Posterior cingulate gyrus (tissue), 11 donors: Measurements from ENCODE around the gene ZSWIM9.

Experiments used
- DNase-seq, 10 donors: peaks; one replicate each; pipeline versions ENCODE4 v3.0.0 to v3.0.0-alpha.2; 2020 to 2021; ENCODE audit warnings: mixed read lengths in 3 of 10
- intact Hi-C: fragments of 100-400 bp; cut with DNase I; formaldehyde crosslinking; loops from one replicate; pipeline ENCODE4 v1.15.1; 2023

Gene ZSWIM9

DNA sequence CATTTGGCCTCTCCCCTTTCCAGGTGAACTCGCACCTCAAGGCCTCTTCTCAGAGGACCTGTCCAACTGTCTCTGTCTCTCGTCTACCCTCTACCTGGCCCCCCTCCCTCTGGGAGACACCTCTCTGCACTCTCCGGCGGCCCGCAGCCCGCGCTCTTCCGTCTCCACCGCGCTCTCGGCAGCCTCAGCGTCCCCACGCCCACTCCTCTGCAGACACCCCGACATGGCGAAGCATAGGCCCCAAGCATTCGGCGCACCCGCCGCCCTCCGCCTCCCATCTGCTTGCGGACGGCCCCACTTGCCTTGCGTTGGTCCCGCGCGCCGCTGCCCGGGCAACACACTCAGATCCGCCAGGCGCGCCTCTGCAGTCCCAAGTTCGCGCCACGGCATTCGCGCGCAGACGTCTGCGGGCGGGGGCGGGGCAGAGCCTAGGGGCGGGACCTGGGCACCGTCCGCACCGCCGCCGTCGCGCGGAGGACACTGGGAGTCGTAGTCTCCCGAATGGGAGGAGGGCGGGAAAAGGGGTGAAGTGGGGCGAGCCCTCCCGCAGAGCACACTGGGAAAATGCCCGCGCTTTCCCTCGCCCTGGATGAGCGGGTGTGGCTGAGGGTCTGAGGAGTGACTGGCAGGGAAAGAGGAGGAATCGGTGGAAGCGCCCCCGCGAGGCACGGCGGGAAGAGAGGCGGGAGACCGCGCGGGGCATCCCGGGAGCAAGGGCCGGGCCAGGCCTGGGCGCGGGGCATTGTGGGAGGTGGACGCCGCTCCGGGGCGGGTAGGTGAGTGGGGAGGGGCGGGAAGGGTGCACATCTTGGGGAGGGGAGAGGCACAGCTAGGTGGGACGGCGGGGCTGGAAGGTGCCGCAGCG, at the start of gene ZSWIM9, which contains the start of gene LIG1:
ZSWIM9 (plus strand) TSS at position 742 of the 865 bp plus-strand sequence. CDS start 1,123 bp downstream, outside the sequence.
LIG1 (minus strand) TSS at position 406 of the 865 bp plus-strand sequence. CDS start 4,778 bp downstream, outside the sequence.
- intact Hi-C loops, result loop anchor here (1.0 to 10.0 kb wide), 2 partner anchors 33 to 85 kb away; partner anchors contain the start of gene CARD8
- peak; percentile 91 to 99 (median 93) for DNase-seq

DNA sequence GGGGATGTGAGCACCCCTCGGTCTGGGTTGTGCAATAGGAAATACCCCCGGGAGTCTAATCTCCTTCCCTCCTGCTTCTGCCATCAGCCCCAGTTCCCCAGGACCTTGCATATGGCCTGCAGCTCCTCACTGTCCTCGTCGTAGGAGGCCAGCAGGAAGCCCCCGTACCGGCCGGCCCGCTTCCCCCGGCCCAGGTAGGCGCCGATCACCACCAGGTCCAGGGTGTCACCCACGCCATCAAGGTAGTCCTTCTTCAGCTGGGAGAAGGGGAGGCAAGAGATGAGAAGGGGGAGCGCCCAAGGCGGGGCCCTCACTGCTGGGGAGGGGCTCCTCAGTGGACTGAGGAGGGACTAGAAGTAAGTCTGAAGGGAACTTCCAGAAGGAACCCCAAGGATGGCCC, 49.4 kb upstream of the ZSWIM9 start:
- DNase-seq, result peak in 1 of 10 donors; percentile 64
- intact Hi-C loops, result no loop called here

GRCh38 chr19:48121909-48122371, 48.5 kb upstream of the ZSWIM9 start:
- intact Hi-C loops, result no loop called here
- no peak for DNase-seq

- peak in 1 of 10 donors; percentile 42 for DNase-seq
- intact Hi-C loops, result no loop called here
These were observed 48.1 kb upstream of the ZSWIM9 start for GRCh38 chr19:48122421-48122820.

- no peak for DNase-seq
- intact Hi-C loops, result no loop called here
These were observed 46.4 kb upstream of the ZSWIM9 start for GRCh38 chr19:48123907-48124651.

DNA sequence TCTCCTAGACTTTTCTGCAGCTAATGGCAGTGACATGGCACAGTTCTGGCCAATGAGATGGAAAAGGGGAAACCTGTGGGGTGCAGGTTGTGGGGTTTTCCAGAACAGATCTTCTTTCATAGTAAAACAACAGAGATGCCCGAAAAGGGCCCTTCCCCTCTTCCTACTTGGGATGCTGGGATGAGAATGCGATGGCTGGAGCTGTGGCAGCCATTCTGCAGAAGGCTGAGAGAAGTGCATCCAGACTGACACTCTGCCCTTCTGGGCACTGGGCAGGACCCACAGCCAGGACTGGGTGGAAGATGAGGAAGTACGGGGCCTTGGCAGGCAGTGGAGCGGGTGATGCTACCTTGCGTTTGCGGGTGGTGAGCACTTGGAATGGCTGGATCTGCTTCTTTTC, 42.9 kb upstream of the ZSWIM9 start:
- intact Hi-C loops, result no loop called here

DNA sequence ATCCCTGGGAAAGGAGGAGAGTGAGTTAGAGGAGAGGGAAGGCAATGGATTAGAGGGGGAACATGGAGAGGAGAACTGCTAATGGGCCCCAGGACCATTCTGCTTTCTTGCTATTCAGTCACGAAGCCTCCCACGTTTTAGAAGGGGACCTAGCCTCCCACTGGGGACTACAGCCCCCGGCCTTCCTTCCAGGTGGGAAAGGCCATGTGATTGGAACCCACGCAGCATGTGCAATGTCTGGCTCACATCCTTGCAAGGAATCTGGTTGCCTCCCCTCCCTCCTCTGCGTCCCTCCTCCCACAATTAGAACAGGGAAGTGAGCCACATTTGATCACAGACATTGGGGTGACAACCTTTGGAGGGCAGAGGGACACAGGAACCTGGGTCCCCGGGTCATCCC, 37.4 kb upstream of the ZSWIM9 start:
- intact Hi-C loops, result no loop called here
- no peak for DNase-seq

More for the DNA sequence above, 42.9 kb upstream of the ZSWIM9 start:
- no peak for DNase-seq

DNA sequence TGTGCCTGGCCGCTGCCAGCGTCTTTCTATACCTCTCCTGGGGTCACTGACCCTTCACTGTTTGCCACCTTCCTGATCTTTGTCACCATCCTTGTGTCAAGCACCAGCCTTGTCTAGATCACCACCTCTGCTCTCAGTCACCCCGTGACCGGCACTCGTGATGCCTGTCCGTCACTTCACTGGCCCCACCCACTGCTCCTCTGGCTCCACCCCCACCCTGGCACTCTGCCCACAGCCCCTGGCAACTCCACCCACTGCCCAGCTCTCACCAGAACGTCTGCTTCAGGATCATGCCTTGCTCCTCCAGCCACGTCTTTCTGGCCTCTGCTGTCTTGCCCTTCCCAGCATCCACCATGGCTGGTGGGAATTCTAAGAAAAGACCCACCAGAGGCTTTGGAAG, 35.1 kb upstream of the ZSWIM9 start:
- no peak for DNase-seq
- intact Hi-C loops, result no loop called here

DNA sequence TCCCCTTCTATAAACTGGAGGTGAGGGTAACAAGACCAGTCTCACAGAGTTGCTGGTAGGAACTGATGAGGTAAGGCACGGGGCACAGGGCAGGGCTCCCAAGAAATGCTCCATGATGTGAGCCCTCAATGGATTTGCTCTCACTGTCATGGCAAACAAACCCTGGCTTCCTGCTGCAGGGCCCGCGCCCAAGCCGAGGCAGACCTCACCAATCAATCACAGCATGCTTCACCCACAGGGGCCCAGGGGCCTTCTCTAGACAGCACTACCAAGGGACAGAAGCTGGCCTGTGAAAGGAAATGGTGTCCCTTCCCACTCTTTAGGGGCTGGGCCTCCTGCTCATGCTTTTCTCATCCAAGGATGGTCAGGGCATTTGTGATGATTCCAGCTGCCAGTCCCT, 33.9 kb upstream of the ZSWIM9 start:
- no peak for DNase-seq
- intact Hi-C loops, result no loop called here

DNA sequence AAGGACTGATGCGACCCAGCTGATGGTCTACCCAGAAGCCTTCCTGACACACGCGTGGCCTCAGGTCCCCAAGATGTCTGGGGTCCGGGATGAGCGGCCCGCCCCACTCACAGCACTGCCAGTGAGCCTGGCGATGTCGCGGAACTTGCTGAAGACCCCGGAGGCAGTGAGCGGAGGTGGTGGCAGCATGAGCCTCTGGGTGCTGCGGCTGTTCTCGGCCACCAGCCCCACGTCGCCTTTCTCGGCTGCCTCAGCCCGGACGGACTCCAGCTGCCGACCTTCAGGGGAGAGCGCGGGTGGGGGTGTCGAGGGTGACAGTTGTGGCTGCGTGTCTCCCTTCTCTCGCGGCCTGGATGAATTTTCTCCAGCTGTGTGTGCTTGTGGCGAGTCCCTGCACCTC, 33.1 kb upstream of the ZSWIM9 start:
- no peak for DNase-seq
- intact Hi-C loops, result no loop called here

DNA sequence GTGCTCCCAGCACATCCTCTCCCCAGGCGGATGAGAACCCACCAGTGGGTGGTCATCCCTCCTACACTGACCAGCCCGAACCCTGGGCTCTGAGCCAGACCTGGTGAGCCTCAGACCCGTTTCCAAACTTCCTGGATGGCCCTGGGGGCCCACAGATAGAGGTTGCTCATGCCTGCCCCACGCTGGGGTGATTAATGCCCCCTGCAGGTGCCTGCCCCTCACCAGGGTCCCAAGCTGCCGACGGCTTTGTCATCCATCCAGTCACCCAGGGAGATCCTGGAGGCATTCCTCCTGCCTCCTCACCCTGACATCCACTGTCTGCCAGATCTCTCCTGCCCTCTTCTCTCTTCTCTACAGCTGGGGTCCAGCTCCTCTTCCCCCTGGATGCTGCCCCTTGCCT, 31.4 kb upstream of the ZSWIM9 start:
- no peak for DNase-seq
- intact Hi-C loops, result no loop called here

DNA sequence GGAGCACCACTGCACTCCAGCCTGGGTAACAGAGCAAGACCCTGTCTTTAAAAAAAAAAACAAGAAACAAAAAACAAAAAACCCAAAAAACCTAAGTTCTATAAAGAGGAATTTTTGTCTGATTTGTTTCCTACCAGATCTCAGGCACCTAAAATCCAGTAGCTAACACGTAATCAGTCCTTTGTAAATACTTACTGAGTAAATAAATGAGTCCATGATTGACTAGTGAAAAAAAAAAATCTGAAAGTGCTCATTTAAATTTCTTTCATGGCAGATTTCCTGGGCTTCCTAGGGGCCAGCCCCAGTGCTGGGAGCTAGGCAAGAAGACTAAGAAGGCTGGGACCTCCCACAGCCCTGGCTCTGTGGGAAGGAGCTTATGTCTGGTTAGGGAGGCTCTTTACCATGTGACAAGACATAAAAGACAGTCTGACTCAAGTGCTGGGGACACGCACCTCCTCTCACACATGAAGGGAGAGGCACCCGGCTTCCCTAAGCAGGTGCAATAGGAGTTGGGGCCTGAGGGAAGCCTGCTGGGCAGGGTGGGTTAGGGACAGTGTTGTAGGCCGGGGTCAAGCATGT, 22.8 kb upstream of the ZSWIM9 start:
- intact Hi-C loops, result no loop called here
- DNase-seq, result no peak

DNA sequence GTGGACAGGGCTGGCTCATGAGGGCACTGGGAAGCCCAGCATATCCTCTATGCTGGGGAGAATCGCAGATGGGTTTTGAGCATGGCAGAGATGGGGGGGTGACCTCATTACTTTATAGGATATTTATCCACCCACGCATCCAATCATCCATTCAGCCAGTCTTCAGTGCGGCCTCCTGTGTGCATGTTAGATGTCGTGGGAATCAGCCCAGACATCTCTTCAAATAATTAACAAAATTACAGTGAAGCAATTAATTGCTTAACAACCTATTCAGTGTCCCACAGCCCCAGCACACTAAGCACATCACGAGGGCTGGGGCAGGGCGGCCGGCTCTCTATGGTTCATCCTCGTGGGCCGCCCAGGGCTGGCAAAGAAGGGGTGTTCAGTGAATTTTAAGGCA, 21.9 kb upstream of the ZSWIM9 start:
- intact Hi-C loops, result no loop called here
- DNase-seq, result no peak

GRCh38 chr19:48149430-48149829, 21.1 kb upstream of the ZSWIM9 start:
- intact Hi-C loops, result no loop called here
- no peak for DNase-seq

DNA sequence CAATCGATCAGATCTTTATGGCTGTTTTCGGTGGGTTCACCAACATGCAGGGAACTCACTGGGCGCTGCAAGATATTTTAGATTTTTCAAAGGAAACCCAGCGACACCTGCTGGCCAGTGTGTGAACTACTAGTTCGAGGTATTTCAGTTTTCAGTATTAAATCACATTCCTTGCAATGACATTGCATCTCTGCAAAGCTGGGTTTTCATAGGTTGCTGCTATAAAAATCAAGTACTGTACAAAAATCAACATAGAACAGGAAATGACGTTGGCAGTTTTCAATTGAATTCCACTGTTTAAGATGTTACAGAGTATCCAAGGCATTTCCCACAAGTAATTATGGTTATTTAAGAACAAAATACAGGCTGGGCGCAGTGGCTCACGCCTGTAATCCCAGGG, 17.9 kb upstream of the ZSWIM9 start:
- intact Hi-C loops, result loop anchor here (1.0 kb wide), 1 partner anchor 45 kb away; no protein-coding TSS in a partner anchor
- peak; percentile 47 to 95 (median 78) for DNase-seq

DNA sequence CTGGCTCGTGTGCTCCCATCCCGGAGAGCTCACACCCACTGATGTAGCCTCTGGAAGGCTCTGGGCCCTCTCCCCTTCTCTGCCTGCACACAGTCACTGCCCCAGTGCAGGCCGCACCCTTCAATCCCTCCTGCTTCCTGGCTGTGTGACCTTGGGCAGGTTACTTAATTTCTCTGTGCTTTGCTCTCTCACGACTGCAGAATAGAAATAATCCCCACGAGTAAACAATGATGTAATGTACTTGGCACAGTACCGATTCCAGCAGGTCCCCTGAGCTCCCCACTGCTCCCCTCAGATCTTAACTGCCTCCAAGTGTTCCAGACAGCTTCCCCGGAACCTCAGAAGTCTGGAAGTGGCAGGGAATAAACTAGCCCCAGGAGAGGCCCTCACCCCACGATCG, 16.5 kb upstream of the ZSWIM9 start:
- peak in 1 of 10 donors; percentile 34 for DNase-seq
- intact Hi-C loops, result no loop called here

- intact Hi-C loops, result no loop called here
- peak in 1 of 10 donors; percentile 60 for DNase-seq
These were observed 12.2 kb upstream of the ZSWIM9 start for GRCh38 chr19:48158210-48158790.

DNA sequence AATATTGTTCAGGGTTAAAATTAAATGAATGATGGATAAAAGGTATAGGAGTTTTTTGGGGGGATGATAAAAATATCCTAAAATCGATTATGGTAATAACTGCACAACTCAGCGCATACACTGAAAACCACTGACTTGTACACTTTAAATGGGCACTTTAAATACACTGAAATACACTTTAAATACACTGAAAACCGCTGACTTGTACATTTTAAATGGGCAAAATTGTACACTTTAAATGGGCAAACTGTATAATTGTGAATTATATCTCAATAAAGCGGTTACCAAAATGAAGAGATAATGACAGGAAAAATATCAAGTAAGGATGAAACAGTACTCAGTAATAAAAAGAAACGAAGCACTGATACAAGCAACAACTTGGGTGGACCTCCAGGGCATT, 1.8 kb upstream of the ZSWIM9 start:
- DNase-seq, result no peak
- intact Hi-C loops, result no loop called here

- intact Hi-C loops, result no loop called here
- DNase-seq, result peak in 7 of 10 donors; percentile 26 to 89 (median 36)
These were observed 922 bp upstream of the ZSWIM9 start for GRCh38 chr19:48169578-48169938.

- peak in 2 of 10 donors; percentile 70 to 78 for DNase-seq
- intact Hi-C loops, result loop anchor here (1.0 to 10.0 kb wide), 2 partner anchors 32 to 84 kb away; partner anchors contain the start of gene CARD8
These were observed 402 bp downstream of the ZSWIM9 start for GRCh38 chr19:48170817-48171347.
